HTERT RPE-1 (cell line): Measurements from ENCODE around the gene KRT14.
"Not testable (repeated sequence)": the region's sequence is repeated elsewhere in the genome, so short reads cannot be mapped to it uniquely, and the experiment has no call there.

Source experiments
- in situ Hi-C: fragments of 300-500 bp; cut with MboI; formaldehyde crosslinking; loops from 4 replicates; pipeline ENCODE4 v1.14.3; 2020; ENCODE audit warnings: low sequenced_read_pairs

KRT14 gene

GRCh38 chr17:41623184-41623861 is 36.6 kb upstream of the KRT14 start:
- in situ Hi-C loops = not testable (repeated sequence)

- in situ Hi-C loops = not testable (repeated sequence)
Measured at GRCh38 chr17:41622340-41623183, 35.9 kb upstream of the KRT14 start.

- in situ Hi-C loops = no loop called here
Measured at GRCh38 chr17:41621916-41622315, 35.2 kb upstream of the KRT14 start.

DNA sequence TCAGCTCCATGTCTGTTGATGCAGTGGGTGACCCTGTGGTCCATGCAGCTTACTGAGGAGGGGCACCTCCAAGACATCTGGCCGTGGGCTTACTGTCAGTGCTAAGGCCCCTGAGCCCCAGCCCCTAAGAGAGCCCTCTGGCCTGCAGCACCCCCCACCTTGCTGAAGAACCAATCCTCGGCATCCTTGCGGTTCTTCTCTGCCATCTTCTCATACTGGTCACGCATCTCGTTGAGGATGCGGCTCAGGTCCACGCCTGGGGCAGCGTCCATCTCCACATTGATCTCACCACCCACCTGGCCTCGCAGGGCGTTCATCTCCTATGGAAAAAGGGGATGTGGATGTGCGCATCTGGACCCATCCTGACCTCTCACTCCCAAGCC is 34.7 kb upstream of the KRT14 start:
- in situ Hi-C loops = not testable (repeated sequence)

DNA sequence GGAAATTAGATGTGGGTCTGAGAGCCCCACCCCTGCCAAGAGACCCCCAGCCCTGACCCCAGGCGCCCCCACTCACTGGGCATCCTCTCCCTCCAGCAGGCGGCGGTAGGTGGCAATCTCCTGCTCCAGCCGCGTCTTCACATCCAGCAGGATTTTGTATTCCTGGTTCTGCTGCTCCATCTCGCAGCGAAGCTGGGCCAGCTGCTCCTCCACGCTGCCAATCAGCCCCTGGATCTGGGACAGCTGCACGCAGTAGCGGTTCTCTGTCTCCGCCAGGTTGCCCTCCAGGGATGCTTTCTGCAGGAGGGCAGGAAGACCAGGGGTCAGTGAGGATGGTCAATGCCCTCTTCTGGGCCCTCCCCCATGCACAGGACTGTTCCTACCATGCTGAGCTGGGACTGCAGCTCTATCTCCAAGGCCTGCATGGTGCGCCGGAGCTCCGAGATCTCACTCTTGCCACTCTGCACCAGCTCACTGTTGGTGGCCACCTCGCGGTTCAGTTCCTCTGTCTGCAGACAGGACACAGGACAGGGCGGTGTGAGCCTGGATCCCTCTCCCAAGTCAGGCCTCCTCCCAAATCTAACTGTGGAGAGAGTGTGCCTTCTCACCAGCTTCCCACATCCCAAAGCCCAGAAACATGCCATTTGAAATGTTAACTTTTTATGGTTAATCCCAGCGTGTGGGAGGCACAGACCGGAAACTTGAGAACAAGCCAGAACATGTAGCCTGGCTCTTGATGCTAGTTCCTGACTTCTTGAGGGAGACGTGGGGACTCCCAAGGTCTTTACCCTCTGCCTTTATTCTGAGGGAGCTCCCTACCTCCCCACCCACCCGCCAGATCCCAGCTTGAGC is 34.1 kb upstream of the KRT14 start:
- in situ Hi-C loops = no loop called here

GRCh38 chr17:41619927-41620582 is 33.4 kb upstream of the KRT14 start:
- in situ Hi-C loops = not testable (repeated sequence)

GRCh38 chr17:41619036-41619926 is 32.6 kb upstream of the KRT14 start:
- in situ Hi-C loops = no loop called here

GRCh38 chr17:41618341-41619035 is 31.8 kb upstream of the KRT14 start:
- in situ Hi-C loops = no loop called here

- in situ Hi-C loops = no loop called here
Measured at GRCh38 chr17:41617698-41618097, 31.0 kb upstream of the KRT14 start.

DNA sequence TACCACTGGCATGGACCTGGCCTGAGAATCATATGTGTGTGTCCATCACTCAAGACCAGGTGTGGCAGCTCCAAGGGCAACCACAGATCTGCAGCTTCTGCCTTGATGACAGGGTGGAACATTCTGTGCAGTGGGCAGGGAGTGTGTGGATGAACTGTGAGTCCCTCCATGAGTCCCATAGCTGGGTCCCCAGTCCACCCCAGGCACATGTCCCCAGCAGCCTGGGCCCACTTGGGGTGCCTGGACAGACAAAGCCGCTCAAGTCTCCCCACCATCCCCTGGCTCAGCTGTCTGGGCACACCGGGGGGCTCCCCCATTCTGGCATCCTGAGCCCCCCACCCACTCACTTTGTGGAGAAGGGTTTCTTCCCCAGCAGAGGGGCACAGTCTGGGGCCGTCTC is 30.4 kb upstream of the KRT14 start:
- in situ Hi-C loops = no loop called here

DNA sequence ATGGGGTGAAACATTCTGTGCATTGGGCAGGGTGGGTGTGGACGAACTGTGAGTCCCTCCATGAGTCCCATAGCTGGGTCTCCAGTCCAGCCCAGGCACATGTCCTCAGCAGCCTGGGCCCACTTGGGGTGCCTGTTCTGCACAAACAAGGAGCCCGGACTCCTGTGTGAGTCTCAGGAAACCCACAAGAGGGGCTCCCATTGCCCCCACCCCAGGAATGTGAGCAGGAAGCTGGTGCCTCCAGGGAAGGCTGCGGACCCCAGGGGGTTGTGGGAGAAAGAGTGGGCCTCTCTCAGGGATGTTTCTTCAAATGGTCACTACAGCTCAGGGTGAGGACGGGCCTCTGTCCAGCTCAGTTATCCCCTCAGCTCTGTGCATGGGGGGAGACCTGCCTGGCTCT is 29.8 kb upstream of the KRT14 start:
- in situ Hi-C loops = not testable (repeated sequence)

DNA sequence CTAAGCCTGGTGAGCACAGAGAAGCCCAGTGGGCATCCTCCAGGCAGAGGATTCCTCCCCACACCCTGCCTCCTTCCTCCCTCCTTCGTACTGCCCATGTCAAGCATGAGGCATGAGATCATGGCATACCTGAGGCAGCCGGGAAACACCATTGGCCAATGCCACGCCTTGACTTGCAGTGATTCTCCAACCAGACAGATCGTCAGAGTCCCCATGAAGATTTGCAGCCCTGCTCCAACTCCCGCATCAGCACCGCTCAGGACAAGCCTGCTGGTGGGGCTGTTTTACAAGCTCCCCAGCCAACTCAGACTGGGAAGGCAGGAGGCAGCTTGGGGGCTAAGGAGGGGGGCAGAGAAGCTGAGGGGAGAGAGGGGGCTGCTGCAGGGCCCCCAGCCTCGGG is 28.8 kb upstream of the KRT14 start:
- in situ Hi-C loops = no loop called here

DNA sequence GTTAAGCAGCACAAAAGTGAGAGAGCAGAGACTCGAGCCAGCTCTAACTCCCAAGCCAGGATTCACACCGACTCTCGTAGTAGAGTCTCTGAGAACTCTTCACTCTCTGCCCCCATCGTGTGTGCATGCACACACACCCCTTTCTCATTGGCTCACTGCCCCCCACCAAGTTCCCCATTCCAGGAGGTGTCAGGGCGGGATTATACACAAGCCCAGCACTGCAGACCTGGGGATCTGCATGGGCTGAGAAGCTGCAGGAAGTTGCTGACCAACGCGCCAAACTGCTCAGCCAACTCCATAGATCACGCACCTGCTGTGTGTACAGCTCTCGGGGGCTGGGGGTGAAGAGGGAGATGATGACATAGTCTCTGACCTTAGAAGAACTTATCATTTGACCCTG is 28.1 kb upstream of the KRT14 start:
- in situ Hi-C loops = not testable (repeated sequence)

GRCh38 chr17:41614098-41614497 is 27.4 kb upstream of the KRT14 start:
- in situ Hi-C loops = no loop called here

DNA sequence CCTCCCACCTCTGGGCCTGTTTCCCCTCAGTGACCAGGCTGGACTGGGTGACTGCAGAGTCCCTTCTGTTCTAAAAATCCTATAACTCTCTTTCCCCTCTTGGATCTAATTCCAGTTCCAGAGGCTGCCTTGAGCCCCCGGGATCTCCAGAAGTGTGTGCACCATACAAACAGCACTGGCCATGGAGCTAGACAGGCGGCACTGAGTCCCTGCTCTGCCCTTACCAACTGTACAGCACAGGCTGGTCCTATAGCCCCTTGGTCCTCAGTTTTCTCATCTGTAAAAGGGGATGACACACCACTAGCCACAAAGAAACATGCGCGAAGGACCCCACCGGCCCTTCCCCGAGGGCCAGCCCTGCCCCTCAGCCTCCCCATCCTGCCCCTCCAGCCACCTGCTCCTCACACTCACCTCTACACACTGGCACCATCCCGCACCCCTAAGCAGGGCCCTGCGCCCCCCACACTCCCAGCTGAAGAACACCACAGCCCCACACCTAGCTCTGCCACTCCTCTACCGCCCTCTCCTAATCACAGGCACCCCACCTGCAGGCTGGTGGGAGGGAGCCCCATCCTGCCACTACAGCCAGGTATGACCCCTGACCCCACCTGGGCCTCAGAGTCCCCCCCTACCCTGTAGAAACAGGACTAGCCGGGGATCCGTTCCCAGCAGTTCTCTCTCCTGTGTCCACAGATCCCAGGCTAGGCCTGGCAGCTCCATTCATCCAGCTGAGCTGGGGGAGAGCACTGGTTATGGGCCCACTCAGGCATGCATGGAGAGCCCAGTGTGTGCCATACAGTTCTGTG is 26.8 kb upstream of the KRT14 start:
- in situ Hi-C loops = no loop called here

GRCh38 chr17:41612376-41613160 is 25.9 kb upstream of the KRT14 start, which contains the start of gene KRT16:
TSS of gene KRT16 (minus strand) at chr17:41612767. CDS start at chr17:41612688, 79 bp downstream.
- in situ Hi-C loops = not testable (repeated sequence)

GRCh38 chr17:41610965-41611640 is 24.4 kb upstream of the KRT14 start:
- in situ Hi-C loops = no loop called here
